Esophagus muscularis mucosa (tissue), 3 donors: ENCODE measurements around the gene TMEM100.

Experiments used
- POLR2A ChIP-seq: fragments of 450-650 bp; IDR thresholded peaks from one replicate; pipeline ENCODE4 v1.6.1; 2017; ENCODE audit warnings: antibody characterized with exemption, moderate library complexity, mild to moderate bottlenecking, low read depth
- TF ChIP-seq, protein P1 (sequence below), 3 experiments: fragments of 200-600 bp in 2 of 3; fragments of 450-650 bp in 1 of 3; sonication (generic) in 2 of 3; IDR thresholded peaks; one replicate each; pipeline ENCODE4 v1.5.1; 2017 to 2019; ENCODE audit warnings: antibody characterized with exemption in 3 of 3, mild to moderate bottlenecking in 2 of 3, moderate library complexity in 1 of 3

DNA sequence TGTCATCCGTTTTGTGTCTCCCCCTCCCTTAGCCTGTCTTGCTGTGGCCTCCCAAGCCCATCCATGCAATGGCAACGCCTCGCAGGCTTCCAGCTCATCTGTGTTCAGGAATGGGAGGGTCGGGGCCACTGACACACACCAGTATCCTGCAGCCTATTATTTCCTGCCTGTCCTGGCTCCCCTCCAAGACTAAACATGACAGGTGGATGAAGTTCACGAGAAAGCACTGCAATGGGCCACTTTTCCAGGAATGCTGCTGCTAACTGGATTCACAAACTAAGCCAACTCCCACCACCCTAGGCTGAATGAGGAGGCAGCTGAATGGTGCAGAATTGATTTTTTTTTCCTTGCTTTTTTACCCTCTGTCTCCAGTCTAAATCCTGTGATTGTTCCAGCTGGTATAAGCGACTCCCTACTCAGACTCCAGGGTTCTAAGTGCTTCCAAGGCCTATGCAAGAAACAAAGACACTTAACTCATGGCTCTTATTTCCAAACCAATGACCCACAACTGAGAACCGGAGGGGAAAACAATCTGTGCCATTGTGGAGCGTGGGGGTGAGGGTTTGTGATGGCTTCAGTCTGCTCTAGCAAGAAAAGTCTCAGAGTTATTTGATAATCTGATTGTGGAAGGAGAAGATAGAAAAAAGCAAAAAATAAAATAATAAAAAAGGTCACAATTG is 23.3 kb downstream of the TMEM100 start:
- TF ChIP-seq POLR2A: no peak
- TF ChIP-seq, protein P1, sequence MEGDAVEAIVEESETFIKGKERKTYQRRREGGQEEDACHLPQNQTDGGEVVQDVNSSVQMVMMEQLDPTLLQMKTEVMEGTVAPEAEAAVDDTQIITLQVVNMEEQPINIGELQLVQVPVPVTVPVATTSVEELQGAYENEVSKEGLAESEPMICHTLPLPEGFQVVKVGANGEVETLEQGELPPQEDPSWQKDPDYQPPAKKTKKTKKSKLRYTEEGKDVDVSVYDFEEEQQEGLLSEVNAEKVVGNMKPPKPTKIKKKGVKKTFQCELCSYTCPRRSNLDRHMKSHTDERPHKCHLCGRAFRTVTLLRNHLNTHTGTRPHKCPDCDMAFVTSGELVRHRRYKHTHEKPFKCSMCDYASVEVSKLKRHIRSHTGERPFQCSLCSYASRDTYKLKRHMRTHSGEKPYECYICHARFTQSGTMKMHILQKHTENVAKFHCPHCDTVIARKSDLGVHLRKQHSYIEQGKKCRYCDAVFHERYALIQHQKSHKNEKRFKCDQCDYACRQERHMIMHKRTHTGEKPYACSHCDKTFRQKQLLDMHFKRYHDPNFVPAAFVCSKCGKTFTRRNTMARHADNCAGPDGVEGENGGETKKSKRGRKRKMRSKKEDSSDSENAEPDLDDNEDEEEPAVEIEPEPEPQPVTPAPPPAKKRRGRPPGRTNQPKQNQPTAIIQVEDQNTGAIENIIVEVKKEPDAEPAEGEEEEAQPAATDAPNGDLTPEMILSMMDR (IDR thresholded peaks at IDR 0.05): no peak
